HEK293T (cell line): Measurements from ENCODE around the gene SETD5.

Experiments
- CTCF ChIA-PET: fragments of 350-600 bp; formaldehyde crosslinking; extraction: SDS; loops from one replicate; lab custom pipeline; 2021; ENCODE audit warnings: antibody characterized with exemption, inconsistent platforms; lab: Yijun Ruan, JAX
- POLR2A ChIA-PET: fragments of 350-600 bp; formaldehyde crosslinking; extraction: SDS; loops from one replicate; lab custom pipeline; 2020; ENCODE audit warnings: antibody characterized with exemption, inconsistent platforms; lab: Yijun Ruan, JAX
- DNase-seq: peaks from one replicate; pipeline ENCODE4 v3.0.0; 2012; ENCODE audit warnings: mixed read lengths; ENCODE audit errors: extremely low spot score
- ARNT ChIP-seq: fragments of 450-650 bp; IDR thresholded peaks from 2 replicates; pipeline ENCODE4 v1.6.1; 2017; ENCODE audit warnings: mild to moderate bottlenecking
- BHLHE40 ChIP-seq: fragments of 450-650 bp; IDR thresholded peaks from 2 replicates; pipeline ENCODE4 v1.6.1; 2016; ENCODE audit warnings: mild to moderate bottlenecking, moderate library complexity, borderline replicate concordance
- CTBP1 ChIP-seq: fragments of 450-650 bp; IDR thresholded peaks from 2 replicates; pipeline ENCODE4 v1.6.1; 2016; ENCODE audit warnings: borderline replicate concordance
- ELF4 ChIP-seq: fragments of 450-650 bp; IDR thresholded peaks from 2 replicates; pipeline ENCODE4 v1.6.1; 2017; ENCODE audit warnings: antibody characterized with exemption
- FOXA1 ChIP-seq: fragments of 450-650 bp; IDR thresholded peaks from 2 replicates; pipeline ENCODE4 v1.6.1; 2016; ENCODE audit warnings: mild to moderate bottlenecking
- FOXK2 ChIP-seq: fragments of 450-650 bp; IDR thresholded peaks from 2 replicates; pipeline ENCODE4 v1.6.1; 2016; ENCODE audit warnings: mild to moderate bottlenecking
- FOXM1 ChIP-seq: fragments of 450-650 bp; IDR thresholded peaks from 2 replicates; pipeline ENCODE4 v1.6.1; 2017; ENCODE audit warnings: mild to moderate bottlenecking, borderline replicate concordance
- HDGF ChIP-seq: fragments of 450-650 bp; IDR thresholded peaks from 2 replicates; pipeline ENCODE4 v1.6.1; 2017; ENCODE audit warnings: antibody characterized with exemption, borderline replicate concordance
- L3MBTL2 ChIP-seq: fragments of 450-650 bp; conservative IDR thresholded peaks from 2 replicates; pipeline ENCODE4 v1.6.1; 2016; ENCODE audit warnings: mild to moderate bottlenecking
- LEF1 ChIP-seq: fragments of 450-650 bp; IDR thresholded peaks from 2 replicates; pipeline ENCODE4 v1.6.1; 2017; ENCODE audit warnings: mild to moderate bottlenecking, borderline replicate concordance
- NFRKB ChIP-seq: fragments of 450-650 bp; IDR thresholded peaks from 2 replicates; pipeline ENCODE4 v1.6.1; 2016; ENCODE audit warnings: mild to moderate bottlenecking, moderate library complexity
- SP1 ChIP-seq: fragments of 450-650 bp; IDR thresholded peaks from 2 replicates; pipeline ENCODE4 v1.6.1; 2017
- SUZ12 ChIP-seq: fragments of 450-650 bp; IDR thresholded peaks from 2 replicates; pipeline ENCODE4 v1.6.1; 2016; ENCODE audit warnings: mild to moderate bottlenecking
- TARDBP ChIP-seq: fragments of 450-650 bp; IDR thresholded peaks from 2 replicates; pipeline ENCODE4 v1.6.1; 2016
- ZNF384 ChIP-seq: fragments of 450-650 bp; IDR thresholded peaks from 2 replicates; pipeline ENCODE4 v1.6.1; 2016
- TF ChIP-seq, protein P1 (sequence below): fragments of 450-650 bp; IDR thresholded peaks from 2 replicates; pipeline ENCODE4 v1.6.1; 2016

The SETD5 gene

DNA sequence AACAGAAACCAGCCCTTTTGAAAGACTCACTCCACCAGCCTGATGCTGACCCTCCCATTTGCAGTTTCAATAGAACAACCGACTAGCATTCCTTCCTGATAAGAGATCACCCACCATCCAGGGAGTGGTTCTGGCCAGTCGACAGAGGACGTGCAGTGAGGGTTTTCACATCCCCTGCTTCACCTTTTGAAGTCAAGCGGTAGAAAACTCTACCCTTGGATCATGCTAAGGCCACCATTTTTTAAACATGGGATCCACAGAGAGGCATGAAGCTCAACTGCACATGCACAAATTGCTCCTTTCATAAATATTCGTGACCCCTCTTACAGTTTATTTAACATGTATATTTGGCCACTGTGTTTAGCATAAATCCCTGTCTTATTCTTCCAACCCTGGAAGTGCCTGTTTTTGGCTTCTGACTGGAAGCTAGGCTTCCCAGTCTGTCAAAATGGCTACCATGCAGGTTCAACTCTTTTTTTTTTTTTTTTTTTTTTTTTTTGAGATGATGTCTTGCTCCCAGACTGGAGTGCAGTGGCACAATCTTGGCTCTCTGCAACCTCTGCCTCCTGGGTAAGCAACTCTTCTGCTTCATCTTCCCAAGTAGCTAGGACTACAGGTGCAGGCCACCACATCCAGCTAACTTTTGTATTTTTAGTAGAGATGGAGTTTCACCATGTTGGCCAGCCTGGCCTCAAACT, 35.6 kb upstream of the SETD5 start:
- no peak for TF ChIP-seq FOXM1
- 0 out of 2 replicates have a peak, but pooled peaks have one; percentile 42 for TF ChIP-seq ZNF384
- CTCF ChIA-PET, result interaction anchor here (2.4 kb wide), 1 partner anchor 9 kb away, joined by 16 read pairs; no protein-coding TSS in a partner anchor
- DNase-seq, result no peak
- POLR2A ChIA-PET, result interaction anchor here (0.8 to 3.2 kb wide), 12 partner anchors 9 to 131 kb away, joined by 3 to 45 read pairs (median 16); partner anchors contain the start of gene SETD5

DNA sequence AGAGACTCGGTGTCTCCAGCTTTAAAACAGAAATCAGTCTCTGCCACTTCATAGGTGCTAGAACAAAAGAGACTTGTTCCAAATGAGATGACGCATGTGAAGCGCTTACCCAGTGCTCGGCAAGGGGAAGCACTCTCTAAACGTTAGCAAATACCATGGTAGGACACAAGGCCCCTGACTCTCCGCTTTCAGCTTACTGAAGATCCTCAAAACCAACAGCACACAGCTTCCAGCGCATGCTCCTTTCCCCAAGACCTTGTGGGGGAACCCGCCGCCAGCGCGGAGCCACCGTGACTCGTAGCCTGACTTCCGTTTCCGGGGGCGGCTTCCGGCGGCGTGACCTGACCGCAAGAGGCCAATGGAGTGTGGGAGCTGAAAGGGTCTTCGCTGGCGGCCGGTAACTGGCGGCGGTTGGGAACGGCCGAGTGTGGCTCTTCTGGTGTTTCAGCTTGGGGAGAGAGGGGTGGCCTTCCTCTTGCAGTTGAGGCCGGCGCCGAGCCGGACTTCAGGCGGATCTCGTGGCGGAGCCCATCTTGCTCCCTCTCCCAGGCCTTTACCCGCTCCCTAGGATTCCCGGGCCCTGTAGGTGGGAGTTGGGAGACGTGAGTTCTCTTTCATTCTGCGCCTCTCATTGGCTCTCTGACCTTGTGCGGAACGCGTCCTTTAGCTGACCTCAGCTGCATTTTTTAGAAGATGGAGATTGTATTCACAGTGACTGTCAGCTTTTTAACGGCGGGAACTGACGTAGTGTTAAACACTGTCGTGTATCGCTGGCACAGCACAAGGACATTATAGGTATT, 34.5 kb upstream of the SETD5 start, which contains the start of gene THUMPD3:
THUMPD3 (plus strand) TSS at position 324 of the 800 bp plus-strand sequence. CDS start 2,015 bp downstream, outside the sequence.
- ChIA-PET POLR2A (interaction anchor here (0.8 to 3.2 kb wide), 29 partner anchors 10 to 336 kb away, joined by 3 to 45 read pairs (median 6); partner anchors contain the start of genes MTMR14 and SETD5), CTCF (interaction anchor here (0.6 to 2.4 kb wide), 4 partner anchors 10 to 140 kb away, joined by 3 to 16 read pairs (median 4); no protein-coding TSS in a partner anchor)

GRCh38 chr3:9369508-9369907, 27.9 kb upstream of the SETD5 start:
- no peak for TF ChIP-seq SUZ12
- TF ChIP-seq BHLHE40, result no peak
- TF ChIP-seq ARNT, result no peak
- no peak for TF ChIP-seq L3MBTL2
- TF ChIP-seq, protein P1, sequence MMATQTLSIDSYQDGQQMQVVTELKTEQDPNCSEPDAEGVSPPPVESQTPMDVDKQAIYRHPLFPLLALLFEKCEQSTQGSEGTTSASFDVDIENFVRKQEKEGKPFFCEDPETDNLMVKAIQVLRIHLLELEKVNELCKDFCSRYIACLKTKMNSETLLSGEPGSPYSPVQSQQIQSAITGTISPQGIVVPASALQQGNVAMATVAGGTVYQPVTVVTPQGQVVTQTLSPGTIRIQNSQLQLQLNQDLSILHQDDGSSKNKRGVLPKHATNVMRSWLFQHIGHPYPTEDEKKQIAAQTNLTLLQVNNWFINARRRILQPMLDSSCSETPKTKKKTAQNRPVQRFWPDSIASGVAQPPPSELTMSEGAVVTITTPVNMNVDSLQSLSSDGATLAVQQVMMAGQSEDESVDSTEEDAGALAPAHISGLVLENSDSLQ, result no peak
- TF ChIP-seq FOXK2, result no peak
- TF ChIP-seq ZNF384, result no peak
- TF ChIP-seq NFRKB, result no peak
- no peak for TF ChIP-seq LEF1
- no peak for TF ChIP-seq FOXA1
- TF ChIP-seq TARDBP, result no peak
- no peak for TF ChIP-seq HDGF
- no peak for TF ChIP-seq ELF4
- TF ChIP-seq CTBP1, result no peak
- TF ChIP-seq SP1, result no peak
- POLR2A ChIA-PET, result no interaction called here
- CTCF ChIA-PET, result no interaction called here
- no peak for DNase-seq

More for the DNA sequence above, 34.5 kb upstream of the SETD5 start, which contains the start of gene THUMPD3:
- DNase-seq, result peak; percentile 86
- TF ChIP-seq, protein P1, result 0 out of 2 replicates have a peak, but pooled peaks have one; percentile 41
- TF ChIP-seq ELF4 (peak; percentile 74), TARDBP (no peak), NFRKB (no peak), ARNT (no peak), BHLHE40 (no peak), SP1 (no peak), SUZ12 (no peak), FOXA1 (no peak), FOXK2 (no peak), HDGF (no peak), ZNF384 (no peak), L3MBTL2 (peak; percentile 99), LEF1 (no peak), CTBP1 (no peak), FOXM1 (no peak)

- no peak for DNase-seq
- ChIA-PET CTCF (no interaction called here), POLR2A (interaction anchor here (3.3 kb wide), 1 partner anchor 11 kb away, joined by 27 read pairs; the partner anchor contains the start of gene THUMPD3)
- TF ChIP-seq CTBP1, result no peak
- TF ChIP-seq SP1, result no peak
- TF ChIP-seq LEF1, result no peak
- TF ChIP-seq FOXM1, result no peak
- TF ChIP-seq FOXK2, result no peak
- no peak for TF ChIP-seq ELF4
- TF ChIP-seq BHLHE40, result no peak
- TF ChIP-seq ARNT, result no peak
- no peak for TF ChIP-seq NFRKB
- TF ChIP-seq L3MBTL2, result no peak
These were observed 23.9 kb upstream of the SETD5 start for GRCh38 chr3:9373465-9373864.

- ChIA-PET CTCF (interaction anchor here (1.4 kb wide), 1 partner anchor 25 kb away, joined by 4 read pairs; no protein-coding TSS in a partner anchor), POLR2A (interaction anchor here (0.9 to 3.8 kb wide), 2 partner anchors 15 to 19 kb away, joined by 6 to 25 read pairs; partner anchors contain the start of genes SETD5 and THUMPD3)
- DNase-seq, result no peak
- TF ChIP-seq BHLHE40, result no peak
- TF ChIP-seq SP1, result no peak
- TF ChIP-seq TARDBP, result no peak
- TF ChIP-seq FOXA1, result no peak
- no peak for TF ChIP-seq ARNT
- no peak for TF ChIP-seq ZNF384
- no peak for TF ChIP-seq SUZ12
These were observed 19.4 kb upstream of the SETD5 start for GRCh38 chr3:9377981-9378380.

GRCh38 chr3:9379327-9379726, 18.1 kb upstream of the SETD5 start:
- POLR2A ChIA-PET, result interaction anchor here (3.8 kb wide), 1 partner anchor 16 kb away, joined by 25 read pairs; the partner anchor contains the start of gene THUMPD3
- TF ChIP-seq FOXA1, result no peak
- no peak for TF ChIP-seq SUZ12
- TF ChIP-seq ZNF384, result no peak
- no peak for TF ChIP-seq TARDBP
- no peak for TF ChIP-seq LEF1
- no peak for TF ChIP-seq CTBP1
- no peak for TF ChIP-seq HDGF
- no peak for TF ChIP-seq L3MBTL2
- no peak for TF ChIP-seq FOXK2
- no peak for TF ChIP-seq NFRKB
- TF ChIP-seq FOXM1, result no peak
- no peak for TF ChIP-seq ELF4
- no peak for TF ChIP-seq ARNT
- no peak for TF ChIP-seq SP1
- TF ChIP-seq BHLHE40, result no peak
- TF ChIP-seq, protein P1, result no peak
- DNase-seq, result no peak
- CTCF ChIA-PET, result no interaction called here
